ENCODE results near the gene COL20A1. TPM values are rescaled to one million over a fixed set of nuclear protein-coding genes. Genes with fewer than 3 reads are reported as not detected.

Gene COL20A1
- total and polyA plus RNA-seq, 2 of the 13 experiments (the other 11 are each of a cell fraction or from before 2014, with no cell fraction given) = not detected

- no peak for TF ChIP-seq ZBTB4 (CRISPR knock-in tag; IDR thresholded peaks at IDR 0.05; ENCODE audit: borderline replicate concordance)
- TF ChIP-seq GFI1 (CRISPR knock-in tag; IDR thresholded peaks at IDR 0.05; ENCODE audit: borderline replicate concordance) = no peak
- TF ChIP-seq ZFP82 (CRISPR knock-in tag; IDR thresholded peaks at IDR 0.05; ENCODE audit: borderline replicate concordance) = no peak
- TF ChIP-seq FOXO4 (CRISPR knock-in tag; conservative IDR thresholded peaks at IDR 0.05) = no peak
- TF ChIP-seq NFAT5 (CRISPR knock-in tag; IDR thresholded peaks at IDR 0.05) = no peak
- TF ChIP-seq ZNF747 (CRISPR knock-in tag; IDR thresholded peaks at IDR 0.05; ENCODE audit: borderline replicate concordance) = no peak
- no peak for TF ChIP-seq ZNF772 (CRISPR knock-in tag; IDR thresholded peaks at IDR 0.05)
- no peak for TF ChIP-seq SUZ12 (IDR thresholded peaks at IDR 0.05; ENCODE audit: low read depth, low read length)
- TF ChIP-seq GZF1 (CRISPR knock-in tag; IDR thresholded peaks at IDR 0.05) = no peak
- TF ChIP-seq SRF (IDR thresholded peaks at IDR 0.05; ENCODE audit: low read depth, low read length) = no peak
- no peak for TF ChIP-seq ZNF296 (CRISPR knock-in tag; conservative IDR thresholded peaks at IDR 0.05)
- no peak for TF ChIP-seq CSRNP2 (CRISPR knock-in tag; conservative IDR thresholded peaks at IDR 0.05; ENCODE audit: low read depth)
- TF ChIP-seq ZSCAN5A (CRISPR knock-in tag; IDR thresholded peaks at IDR 0.05; ENCODE audit: borderline replicate concordance) = no peak
- TF ChIP-seq WIZ (CRISPR knock-in tag; IDR thresholded peaks at IDR 0.05) = no peak
- TF ChIP-seq SSRP1 (CRISPR knock-in tag; IDR thresholded peaks at IDR 0.05) = no peak
- TF ChIP-seq CREBL2 (CRISPR knock-in tag; IDR thresholded peaks at IDR 0.05; ENCODE audit: borderline replicate concordance) = no peak
These were observed 11.9 kb upstream of the COL20A1 start (continued) for GRCh38 chr20:63280929-63281545.
